ENCODE data around the gene MCRS1. TPM values are rescaled to one million over a fixed set of nuclear protein-coding genes. Genes with fewer than 3 reads are reported as not detected.

MCRS1 gene
- total and polyA plus RNA-seq, 2 donors (not counting 3 experiments of a cell fraction or from before 2014, with no cell fraction given), result 71.1 to 99.3 TPM

GRCh38 chr12:49540229-49541139, 27.5 kb downstream of the MCRS1 start:
- ChIA-PET POLR2A (no interaction called here), CTCF (interaction anchor here (1.0 to 1.7 kb wide), 4 partner anchors 22 to 182 kb away, joined by 3 to 6 read pairs (median 4); no protein-coding TSS in a partner anchor)
- no peak for DNase-seq (ENCODE audit: low read depth, low spot score)
- no peak overlapping the region for H2AFZ ChIP-seq (ENCODE audit: low read depth, low read length)
- peaks cover 8% of the 10 kb centered on the region for H3K4me1 ChIP-seq (ENCODE audit: control insufficient read depth, extremely low read depth, insufficient read depth, low read length)
- no peak overlapping the region for H3K4me3 ChIP-seq (replicated peaks in 1 of 3; ENCODE audit: insufficient read depth in 1 of 3, low read depth in 1 of 3, low read length in 3 of 3)
- no peaks in the 10 kb centered on the region for H4K20me1 ChIP-seq (replicated peaks; ENCODE audit: control insufficient read depth, extremely low read depth, insufficient read depth, low read length)
- H3K9me3 ChIP-seq (replicated peaks; ENCODE audit: control insufficient read depth, insufficient read depth, low read length), result no peaks in the 10 kb centered on the region
- H3K9ac ChIP-seq (replicated peaks; ENCODE audit: extremely low read depth, insufficient read depth, low read length), result no peak overlapping the region
- intact Hi-C loops (cut with micrococcal nuclease), result no loop called here
- BruUV-seq (replicated peaks), result no TSS peak
- peaks cover 20 to 35% of the 10 kb centered on the region in 2 experiments for H3K27me3 ChIP-seq (ENCODE audit: control insufficient read depth in 2 of 2, insufficient read depth in 2 of 2, low read length in 2 of 2)
- no peak overlapping the region for H3K27ac ChIP-seq (ENCODE audit: insufficient read depth, low read depth, low read length)
- TF ChIP-seq CTCF (IDR thresholded peaks at IDR 0.05; ENCODE audit: extremely low read depth in 1 of 2, insufficient read depth in 1 of 2, low read depth in 1 of 2, low read length in 2 of 2) (no peak), JUN (IDR thresholded peaks at IDR 0.05; ENCODE audit: borderline replicate concordance, insufficient read depth, insufficient read length, low read depth) (no peak), FOS (IDR thresholded peaks at IDR 0.05; ENCODE audit: borderline replicate concordance, insufficient read depth, low read length) (no peak), EZH2 (IDR thresholded peaks at IDR 0.05; ENCODE audit: borderline replicate concordance, low read depth, low read length, severe bottlenecking) (no peak), POLR2A (IDR thresholded peaks at IDR 0.05; ENCODE audit: low read depth, low read length) (no peak), MAX (IDR thresholded peaks at IDR 0.05; ENCODE audit: insufficient read depth, insufficient read length) (no peak), MYC (IDR thresholded peaks at IDR 0.05; ENCODE audit: low read depth, low read length) (no peak), GATA2 (IDR thresholded peaks at IDR 0.05; ENCODE audit: insufficient read depth, insufficient read length, low read depth, low read length) (no peak), POLR2AphosphoS5 (IDR thresholded peaks at IDR 0.05; ENCODE audit: insufficient read depth, low read depth, low read length) (no peak)
- FAIRE-seq, result no peak
- H3K4me2 ChIP-seq (ENCODE audit: insufficient read depth, low read length), result no peak overlapping the region
- H3K9me1 ChIP-seq (replicated peaks; ENCODE audit: control insufficient read depth, extremely low read depth, insufficient read depth, low read length), result no peaks in the 10 kb centered on the region
- no peaks in the 10 kb centered on the region for H3K36me3 ChIP-seq (ENCODE audit: control insufficient read depth in 2 of 2, extremely low read depth in 1 of 2, insufficient read depth in 2 of 2, low read length in 2 of 2)
- no peaks in the 10 kb centered on the region for H3K79me2 ChIP-seq (ENCODE audit: control insufficient read depth, insufficient read depth, low read length)
- dilution Hi-C loops (cut with MboI; ENCODE audit: extremely low pct_ligation_motif_present, low sequenced_read_pairs), result no loop called here
